NCI-H345 (cell line): Measurements from ENCODE around the gene CTTNBP2.

Experiments
- DNase-seq: peaks from one replicate; lab custom pipeline; 2025; lab: John Stamatoyannopoulos, UW

Gene CTTNBP2

GRCh38 chr7:117818232-117818631 is 55.0 kb downstream of the CTTNBP2 start:
- no peak for DNase-seq

- DNase-seq, result no peak
These were observed 56.5 kb downstream of the CTTNBP2 start for GRCh38 chr7:117816727-117817126.

GRCh38 chr7:117811696-117812095 is 61.5 kb downstream of the CTTNBP2 start:
- no peak for DNase-seq

- peak; percentile 82 for DNase-seq
These were observed 62.4 kb downstream of the CTTNBP2 start for GRCh38 chr7:117810642-117811512.

GRCh38 chr7:117809958-117810357 is 63.3 kb downstream of the CTTNBP2 start:
- no peak for DNase-seq

GRCh38 chr7:117808910-117809705 is 64.1 kb downstream of the CTTNBP2 start:
- no peak for DNase-seq

- DNase-seq, result peak; percentile 67
These were observed 64.9 kb downstream of the CTTNBP2 start for GRCh38 chr7:117808341-117808757.

- DNase-seq, result no peak
These were observed 65.6 kb downstream of the CTTNBP2 start for GRCh38 chr7:117807676-117808075.

GRCh38 chr7:117806011-117806410 is 67.2 kb downstream of the CTTNBP2 start:
- no peak for DNase-seq

GRCh38 chr7:117805241-117805640 is 68.0 kb downstream of the CTTNBP2 start:
- DNase-seq, result no peak

- no peak for DNase-seq
These were observed 69.8 kb downstream of the CTTNBP2 start for GRCh38 chr7:117803476-117803875.

- no peak for DNase-seq
These were observed 70.6 kb downstream of the CTTNBP2 start for GRCh38 chr7:117802660-117803059.

GRCh38 chr7:117800841-117801240 is 72.4 kb downstream of the CTTNBP2 start:
- DNase-seq, result no peak

- peak; percentile 45 for DNase-seq
These were observed 72.8 kb downstream of the CTTNBP2 start for GRCh38 chr7:117800406-117800805.

GRCh38 chr7:117796889-117797288 is 76.4 kb downstream of the CTTNBP2 start:
- DNase-seq, result no peak

GRCh38 chr7:117793976-117794375 is 79.3 kb downstream of the CTTNBP2 start:
- DNase-seq, result no peak

- DNase-seq, result no peak
These were observed 79.7 kb downstream of the CTTNBP2 start for GRCh38 chr7:117793521-117793920.

- DNase-seq, result no peak
These were observed 81.1 kb downstream of the CTTNBP2 start for GRCh38 chr7:117791877-117792780.

- DNase-seq, result no peak
These were observed 82.5 kb downstream of the CTTNBP2 start for GRCh38 chr7:117790731-117791130.

- no peak for DNase-seq
These were observed 83.0 kb downstream of the CTTNBP2 start for GRCh38 chr7:117790251-117790650.

- DNase-seq, result no peak
These were observed 87.8 kb downstream of the CTTNBP2 start for GRCh38 chr7:117785431-117785830.

GRCh38 chr7:117784315-117784714 is 88.9 kb downstream of the CTTNBP2 start:
- DNase-seq, result no peak
